ENCODE data around the gene PROSER1.
"Not testable (repeated sequence)": the region's sequence is repeated elsewhere in the genome, so short reads cannot be mapped to it uniquely, and the experiment has no call there.

The PROSER1 gene

DNA sequence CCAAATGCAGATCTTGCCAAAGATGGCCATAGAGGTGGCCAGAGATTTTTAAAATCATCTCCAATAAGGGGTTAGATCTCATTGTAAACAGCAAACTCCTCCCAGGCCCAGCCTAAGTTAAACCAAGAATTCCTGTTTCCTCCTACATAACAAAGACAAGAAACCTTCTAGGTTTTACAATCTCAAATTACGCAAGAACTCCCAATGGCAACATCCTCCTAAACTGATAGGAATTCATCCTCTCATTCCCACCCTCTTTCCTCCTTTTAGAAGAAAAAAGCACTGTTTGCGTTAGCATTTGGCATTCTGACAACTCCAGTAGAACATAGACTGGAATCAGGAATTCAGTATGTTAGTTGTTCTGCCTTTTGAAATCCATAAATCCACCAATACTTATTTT, 14.6 kb downstream of the PROSER1 start:
- no peak for DNase-seq

DNA sequence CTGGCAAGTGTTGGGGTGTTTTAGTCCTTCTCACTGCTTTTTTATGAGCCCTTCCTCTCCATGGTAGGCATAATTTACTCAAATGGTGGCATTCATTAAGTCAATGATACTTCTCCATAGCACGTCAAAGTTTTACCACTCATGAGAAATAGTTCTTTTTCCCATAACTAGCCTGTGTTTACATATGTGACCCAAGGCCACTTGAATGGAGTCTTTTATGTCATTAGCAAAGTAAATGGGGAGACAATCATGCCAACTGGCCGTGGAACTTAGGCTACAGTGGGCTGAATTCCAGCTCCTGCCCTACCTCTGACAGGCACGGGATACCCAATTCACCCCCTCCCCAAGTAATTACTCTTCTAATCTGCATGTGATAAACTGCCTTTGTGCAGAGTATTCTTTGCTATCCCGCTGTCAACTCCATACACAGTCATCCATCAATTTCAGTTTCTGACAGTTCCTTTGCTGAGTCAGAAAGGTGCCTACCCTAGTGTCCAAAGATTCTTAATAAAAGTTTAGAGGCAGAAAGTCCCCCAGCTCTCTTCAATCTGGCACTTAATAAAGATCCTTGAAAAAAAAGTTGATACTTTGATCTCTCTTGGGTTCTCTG, 16.9 kb downstream of the PROSER1 start:
- no peak for DNase-seq

DNA sequence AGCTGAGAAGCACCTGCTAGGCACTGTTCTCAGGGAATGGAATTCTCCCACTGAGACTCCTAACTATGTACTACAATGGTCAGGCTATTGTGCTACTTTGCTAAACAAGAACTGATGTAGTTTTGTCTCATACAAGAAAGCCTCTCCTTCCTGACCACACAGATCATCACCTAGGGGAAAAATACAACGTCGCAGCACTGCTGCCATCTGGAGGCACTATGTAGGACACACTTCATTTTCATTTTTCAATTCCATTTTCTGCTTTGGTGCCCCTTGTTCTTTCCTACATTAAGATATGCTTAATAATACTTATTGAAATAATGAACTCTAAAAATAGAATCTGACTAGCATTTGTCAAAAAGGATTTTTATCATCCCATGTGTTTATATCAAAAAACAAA, 21.1 kb downstream of the PROSER1 start:
- DNase-seq: peak; percentile 51

DNA sequence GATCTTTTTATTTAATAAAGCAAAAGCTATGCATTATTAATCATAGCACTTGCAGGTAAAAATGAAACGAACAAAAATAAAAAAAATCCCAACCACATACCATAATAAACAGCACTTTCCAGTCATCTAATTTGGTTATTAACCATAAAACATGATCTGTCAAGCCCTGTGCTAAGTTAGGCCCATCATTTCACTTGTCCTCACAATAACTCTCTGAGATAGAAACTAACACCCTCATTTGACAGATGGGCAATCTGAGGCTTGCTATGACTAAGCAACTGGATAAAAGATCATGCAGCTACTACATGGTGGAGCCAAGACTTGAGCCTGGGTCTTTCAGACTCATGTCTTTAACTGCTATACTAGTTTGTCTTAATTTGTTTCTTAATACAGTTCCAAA, 21.8 kb downstream of the PROSER1 start:
- DNase-seq: no peak

DNA sequence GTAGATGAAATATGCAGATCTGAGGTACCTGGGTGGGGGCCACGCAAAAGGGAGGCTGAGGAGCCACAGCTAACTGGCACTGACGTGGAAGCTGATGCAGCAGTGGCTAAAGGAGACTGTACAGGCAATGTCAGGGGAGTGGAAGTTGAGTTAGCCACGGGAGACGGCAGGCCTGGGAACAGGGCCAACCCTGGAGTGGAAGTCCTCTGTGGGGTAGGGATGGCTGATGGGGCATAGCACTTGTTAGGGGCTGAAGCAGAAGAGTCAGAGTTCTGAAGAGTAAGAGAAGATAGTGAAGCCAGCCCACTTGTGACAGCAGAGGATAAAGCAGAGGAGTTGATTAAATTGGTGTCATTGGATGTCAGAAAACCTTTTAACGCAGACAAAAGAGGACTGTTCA, 24.4 kb downstream of the PROSER1 start:
- DNase-seq: no peak

DNA sequence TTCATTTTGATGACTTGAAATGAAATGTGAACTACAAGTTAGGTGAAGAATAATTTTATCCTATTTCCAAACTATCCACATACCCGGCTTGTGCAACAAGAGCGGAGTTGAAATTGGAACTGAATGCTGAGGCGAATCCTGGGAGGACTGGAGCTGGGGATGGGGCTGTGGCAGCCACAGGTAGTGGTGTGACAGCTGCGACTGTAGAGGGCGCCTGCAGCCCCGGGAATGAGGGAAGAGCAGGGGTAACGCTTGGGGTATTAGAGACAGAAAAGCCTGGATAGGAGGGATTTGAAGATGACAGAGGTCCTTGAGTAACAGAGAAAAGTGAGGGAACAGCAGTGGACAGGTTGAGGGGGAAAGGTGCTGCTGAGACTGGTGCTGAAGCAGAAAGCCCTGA, 25.3 kb downstream of the PROSER1 start:
- DNase-seq: no peak

DNA sequence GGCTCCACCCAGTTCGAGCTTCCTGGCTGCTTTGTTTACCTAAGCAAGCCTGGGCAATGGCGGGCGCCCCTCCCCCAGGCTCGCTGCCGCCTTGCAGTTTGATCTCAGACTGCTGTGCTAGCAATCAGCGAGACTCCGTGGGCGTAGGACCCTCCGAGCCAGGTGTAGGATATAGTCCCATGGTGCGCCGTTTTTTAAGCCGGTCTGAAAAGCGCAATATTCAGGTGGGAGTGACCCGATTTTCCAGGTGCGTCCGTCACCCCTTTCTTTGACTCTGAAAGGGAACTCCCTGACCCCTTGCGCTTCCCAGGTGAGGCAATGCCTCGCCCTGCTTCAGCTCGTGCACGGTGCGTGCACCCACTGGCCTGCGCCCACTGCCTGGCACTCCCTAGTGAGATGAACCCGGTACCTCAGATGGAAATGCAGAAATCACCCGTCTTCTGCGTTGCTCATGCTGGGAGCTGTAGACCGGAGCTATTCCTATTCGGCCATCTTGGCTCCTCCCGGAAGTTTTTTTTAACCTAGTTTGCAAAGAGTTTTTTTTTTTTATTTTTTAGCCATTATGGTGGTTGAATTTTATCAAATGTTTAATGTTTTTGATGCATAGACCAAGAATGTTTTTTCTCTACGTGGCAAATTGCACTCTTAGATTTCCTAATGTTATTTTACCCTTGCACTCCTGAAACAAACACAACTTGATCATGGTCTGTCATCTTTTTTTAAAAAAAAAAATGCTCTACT, 31.3 kb downstream of the PROSER1 start:
- not testable (repeated sequence) for DNase-seq

DNA sequence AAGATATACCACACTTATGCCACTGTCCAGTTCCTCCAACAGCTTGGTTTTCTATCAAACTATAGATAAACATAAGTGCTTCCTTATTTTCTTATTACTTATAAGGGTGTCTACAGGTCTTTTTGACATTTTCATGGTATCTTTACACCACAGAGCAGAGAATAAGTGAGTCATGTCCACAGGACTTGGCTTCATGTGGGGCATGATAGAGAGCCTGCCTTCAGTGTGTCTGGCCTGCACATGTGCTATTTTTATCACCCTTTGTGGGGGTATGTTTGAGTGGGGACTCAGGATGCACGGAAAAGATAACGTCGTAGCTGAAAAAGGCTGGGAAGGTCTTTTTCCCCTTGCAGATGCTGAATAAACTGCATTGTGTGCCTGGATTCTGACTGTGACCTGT, 39.1 kb downstream of the PROSER1 start:
- no peak for DNase-seq

DNA sequence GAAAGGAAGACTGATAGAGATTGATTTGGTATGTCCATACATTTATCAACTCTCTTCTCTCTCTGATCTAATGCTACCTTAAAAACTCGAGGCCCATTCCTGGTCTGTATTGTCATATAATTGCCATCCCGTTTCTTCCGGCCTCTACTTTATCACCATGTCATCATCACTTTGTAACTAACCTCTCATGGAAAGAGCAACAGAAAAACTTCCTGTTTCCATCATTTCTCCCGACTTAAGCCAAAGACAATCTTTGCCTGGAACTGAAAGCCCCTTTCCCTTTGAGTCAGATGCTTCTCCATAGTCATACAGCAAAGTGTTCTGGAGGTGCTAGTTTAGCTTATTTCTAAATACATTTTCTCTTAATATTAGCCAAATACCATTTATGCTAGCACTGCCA, 44.5 kb downstream of the PROSER1 start:
- no peak for DNase-seq

DNA sequence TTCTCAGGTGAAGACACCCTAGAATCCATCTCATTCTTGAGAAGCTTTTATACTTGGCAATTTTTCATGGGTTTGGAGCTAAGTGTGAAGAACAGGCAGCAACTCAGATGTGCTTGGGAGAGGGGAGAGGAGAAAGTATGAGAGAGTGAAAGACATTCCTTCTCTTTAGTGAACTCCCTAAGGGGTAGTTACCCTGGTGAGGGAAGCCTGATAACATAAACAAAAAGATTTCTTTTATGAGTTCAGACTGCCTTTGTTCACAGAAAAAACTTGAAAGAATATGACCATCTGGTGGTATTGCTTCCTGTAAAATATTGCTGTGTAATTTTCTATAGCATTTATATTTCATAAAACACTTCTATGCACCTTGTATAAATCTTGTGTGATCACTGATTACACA, 47.2 kb downstream of the PROSER1 start, which contains the start of gene STOML3:
Gene STOML3, minus strand, starts transcription at position 139 of the 400 bp plus-strand sequence. Its CDS starts 110 bp downstream, at position 29.
- no peak for DNase-seq

DNA sequence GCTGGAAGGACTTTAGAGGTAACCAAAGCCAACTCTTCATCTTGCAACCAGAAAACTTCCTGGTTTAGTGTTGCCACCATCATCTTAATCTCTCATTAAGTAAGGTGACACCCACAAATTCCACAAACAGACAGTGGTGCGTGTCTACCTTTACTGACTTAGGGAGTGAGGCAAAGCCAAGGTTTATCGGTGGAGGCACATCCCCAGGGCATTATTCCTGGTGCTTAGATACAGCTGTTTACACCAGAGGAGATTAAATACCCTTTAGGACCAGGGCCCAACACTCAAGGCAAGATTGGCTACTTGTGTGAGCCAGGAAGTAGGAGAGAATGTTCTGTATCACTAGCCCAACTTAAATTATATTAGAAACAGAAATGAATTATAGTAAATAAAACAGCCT, 56.8 kb downstream of the PROSER1 start:
- no peak for DNase-seq

DNA sequence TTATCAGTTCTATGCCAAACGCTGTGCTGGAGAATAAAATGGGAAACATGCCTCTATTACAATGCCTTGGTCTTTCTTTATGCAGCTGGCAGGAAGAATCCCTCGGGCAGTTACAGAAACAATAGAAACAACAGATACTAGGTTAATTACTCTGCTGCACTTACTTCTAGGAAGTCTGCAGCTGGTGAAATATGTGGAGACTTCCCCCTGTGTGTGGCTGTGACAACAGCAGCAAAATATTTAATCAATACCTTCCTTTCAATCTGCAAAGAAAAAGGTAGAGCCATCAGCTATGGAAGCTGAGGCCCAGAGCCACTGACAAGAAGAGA, 57.2 kb downstream of the PROSER1 start:
- DNase-seq: peak; percentile 50

DNA sequence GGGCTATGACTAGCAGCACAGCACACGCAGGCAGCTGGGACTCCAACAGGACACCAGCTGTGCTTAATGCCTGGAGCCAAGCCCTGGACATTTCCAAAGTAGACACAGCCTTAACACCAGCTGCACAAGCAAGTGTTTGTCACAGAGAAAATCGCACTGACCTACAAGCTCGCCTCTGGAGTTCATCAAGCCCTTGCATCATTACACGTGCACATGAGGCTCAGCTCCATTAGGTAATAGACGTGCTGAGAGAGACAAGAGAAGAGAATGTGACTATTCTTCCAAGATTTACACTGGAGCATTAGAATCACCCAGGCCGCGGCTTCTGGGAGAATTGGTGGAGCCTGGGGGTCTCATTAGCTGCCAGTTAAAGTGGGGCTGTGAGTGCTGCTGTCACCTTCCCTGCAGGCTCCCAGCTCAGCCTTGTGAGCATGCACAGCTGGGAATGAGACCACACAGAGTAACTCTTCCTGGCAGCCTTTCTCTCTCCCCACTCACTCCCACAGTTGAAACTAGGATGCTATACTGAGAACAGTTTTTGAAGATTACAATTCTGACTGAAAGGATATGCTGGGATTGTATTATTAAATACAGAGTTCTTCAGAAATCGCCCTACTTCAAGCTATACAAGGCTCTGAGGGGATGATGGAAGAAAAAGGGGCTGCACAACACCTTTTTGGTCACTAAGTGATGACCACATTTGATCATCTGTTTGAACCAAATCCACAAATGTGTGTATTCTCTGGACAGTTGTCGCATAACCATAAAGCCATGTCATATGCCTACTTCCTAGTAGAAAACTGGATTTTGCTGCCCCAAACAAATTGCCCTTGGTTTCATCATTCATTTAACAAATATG, 57.8 kb downstream of the PROSER1 start:
- DNase-seq: peak; percentile 90

DNA sequence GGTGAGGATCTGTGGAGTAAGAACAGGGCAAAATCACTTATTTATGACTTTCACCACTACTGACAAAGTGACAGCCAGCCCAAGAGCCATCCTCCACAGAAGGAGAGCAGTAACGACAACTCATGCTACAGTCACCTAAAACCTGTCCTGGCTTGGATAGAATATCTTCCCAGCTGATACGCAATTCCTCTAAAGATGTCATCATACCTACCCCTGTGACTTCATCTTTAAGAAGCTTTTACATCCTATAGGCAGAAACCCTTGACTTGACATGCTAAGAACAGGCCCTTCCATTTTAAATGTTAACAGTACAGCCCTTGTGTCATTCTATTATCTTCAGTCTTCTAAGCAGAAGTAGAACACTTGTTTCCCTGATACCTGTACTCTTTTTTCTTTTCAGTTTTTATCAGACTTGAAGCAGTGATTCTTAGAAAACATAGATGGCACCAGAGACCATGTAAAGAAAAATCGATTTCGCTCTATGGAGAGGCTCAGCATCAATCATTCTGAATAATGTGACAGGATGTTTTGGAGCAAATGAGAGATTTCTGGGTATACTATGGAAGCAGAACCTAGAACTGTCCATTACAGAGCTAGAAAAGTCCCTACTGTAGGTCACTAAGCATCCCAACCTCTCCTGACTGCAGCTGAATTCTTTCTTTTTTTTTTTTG, 67.4 kb downstream of the PROSER1 start:
- no peak for DNase-seq

DNA sequence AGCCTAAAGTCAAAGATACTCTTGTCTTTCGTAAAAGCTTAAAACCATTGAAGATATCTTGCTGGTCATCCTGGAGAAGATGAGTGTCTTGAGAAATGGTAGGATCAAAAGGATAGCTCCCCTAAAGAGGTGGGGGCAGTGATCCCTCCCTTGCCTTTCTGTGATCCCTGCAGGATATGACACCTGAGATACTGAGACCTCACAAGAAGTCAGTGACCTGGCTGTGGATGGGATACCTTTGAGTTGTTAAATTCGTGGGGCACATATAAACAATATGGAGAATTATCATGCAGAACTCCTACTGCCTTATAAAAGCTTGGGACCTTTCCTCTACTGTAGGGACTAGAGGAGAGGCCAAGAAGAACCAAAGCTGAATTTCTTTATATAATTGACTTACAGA, 68.7 kb downstream of the PROSER1 start:
- no peak for DNase-seq

DNA sequence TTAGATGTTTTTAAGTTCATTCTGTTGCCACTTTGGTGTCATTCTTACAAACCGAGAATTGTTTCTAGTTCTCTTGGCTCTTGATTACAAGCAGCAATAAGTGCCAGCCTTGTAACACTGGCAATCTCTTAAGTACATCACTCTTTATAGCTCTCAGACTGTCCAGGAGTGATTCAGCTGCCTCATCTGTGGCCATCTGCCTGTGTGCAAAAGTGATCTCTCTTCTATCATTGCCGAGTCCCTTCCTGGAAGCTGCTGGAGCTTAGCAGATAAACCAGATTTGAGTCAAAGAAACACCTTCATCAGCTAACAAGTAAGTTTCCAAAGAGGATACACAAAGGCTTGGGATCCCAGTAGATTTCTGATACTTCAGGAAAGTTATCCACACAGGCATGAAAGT, 70.4 kb downstream of the PROSER1 start:
- no peak for DNase-seq

DNA sequence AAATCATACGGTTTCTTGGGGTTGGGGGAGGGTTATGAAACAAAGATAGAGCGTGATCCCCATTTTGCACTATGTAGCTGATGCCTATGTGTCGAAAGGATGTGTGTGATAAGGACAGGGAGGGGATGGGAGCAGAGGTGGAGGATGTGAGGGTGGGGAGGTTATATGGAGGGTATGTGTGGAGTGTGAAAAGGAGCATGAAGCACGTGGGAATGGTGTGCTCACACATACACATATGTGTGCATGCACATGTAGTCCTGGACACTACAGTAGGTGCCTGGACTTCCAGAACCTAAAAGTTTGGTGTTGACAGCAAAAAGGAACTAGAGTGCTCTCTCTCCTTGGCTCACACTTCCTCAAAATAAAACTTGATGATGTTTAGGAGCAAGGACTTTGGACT, 72.6 kb downstream of the PROSER1 start:
- DNase-seq: no peak

DNA sequence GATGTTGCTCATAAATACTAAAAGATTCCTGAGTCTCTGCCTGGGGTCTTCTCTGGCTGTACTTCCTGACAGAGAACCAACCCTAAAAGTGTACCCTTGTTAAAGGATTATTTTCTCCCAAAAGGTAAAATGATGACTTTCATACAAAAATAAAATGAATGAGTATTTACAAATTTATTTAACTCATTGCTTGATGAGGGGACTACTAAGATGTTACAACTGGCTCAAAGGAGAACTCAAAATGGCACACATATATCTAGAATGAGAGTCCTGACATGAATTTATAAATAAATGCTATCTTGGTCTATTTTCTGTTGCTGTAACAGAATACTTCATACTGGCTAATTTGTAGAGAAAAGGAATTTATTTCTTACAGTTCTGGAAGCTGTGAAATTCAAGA, 77.7 kb downstream of the PROSER1 start:
- no peak for DNase-seq

Data from retina (tissue), 1 donor.